ENCODE measurements around the gene CBL.

Gene CBL

GRCh38 chr11:119237515-119237914, 31.4 kb downstream of the CBL start:
- peaks cover 45% of the 10 kb centered on the region; the same call in 1 of the 2 replicates for H3K79me2 ChIP-seq (ENCODE audit: insufficient read depth, low read length)
- TF ChIP-seq CTCF (conservative IDR thresholded peaks at IDR 0.05; ENCODE audit: low read length): no peak
- TF ChIP-seq EZH2phosphoT487 (IDR thresholded peaks at IDR 0.05; ENCODE audit: borderline replicate concordance): no peak
- H3K9ac ChIP-seq (ENCODE audit: low read depth, low read length, poor library complexity, severe bottlenecking): no peak overlapping the region
- no peak overlapping the region for H2AFZ ChIP-seq (ENCODE audit: low read length)
- no peaks in the 10 kb centered on the region for H3K9me3 ChIP-seq (ENCODE audit: insufficient read depth, low read depth, low read length)
- no peaks in the 10 kb centered on the region for H3K4me1 ChIP-seq (ENCODE audit: insufficient read depth, low read length, poor library complexity, severe bottlenecking)
- H3K4me3 ChIP-seq (ENCODE audit: low read length, poor library complexity, severe bottlenecking): no peak overlapping the region
- no peaks in the 10 kb centered on the region for H3K27me3 ChIP-seq (ENCODE audit: insufficient read depth, low read length, poor library complexity, severe bottlenecking)
- no peak overlapping the region for H3K4me2 ChIP-seq (ENCODE audit: low read depth, low read length, poor library complexity, severe bottlenecking)
- H3F3A ChIP-seq (ENCODE audit: low read depth): peaks cover 6% of the 10 kb centered on the region; the same call in 1 of the 2 replicates
- no peaks in the 10 kb centered on the region for H3K9me2 ChIP-seq (replicated peaks; ENCODE audit: low read depth, low read length)
- peaks cover 55% of the 10 kb centered on the region for H3K36me3 ChIP-seq (ENCODE audit: insufficient read depth, low read length)
- H4K20me1 ChIP-seq (ENCODE audit: insufficient read depth, low read length, poor library complexity, severe bottlenecking): peaks cover 14% of the 10 kb centered on the region

- no peaks in the 10 kb centered on the region for H3K9me3 ChIP-seq (ENCODE audit: insufficient read depth, low read depth, low read length)
- H3K79me2 ChIP-seq (ENCODE audit: insufficient read depth, low read length): peaks cover 22% of the 10 kb centered on the region
- no peaks in the 10 kb centered on the region for H3F3A ChIP-seq (ENCODE audit: low read depth)
- H3K9me2 ChIP-seq (replicated peaks; ENCODE audit: low read depth, low read length): no peaks in the 10 kb centered on the region
- no peaks in the 10 kb centered on the region for H3K27me3 ChIP-seq (ENCODE audit: insufficient read depth, low read length, poor library complexity, severe bottlenecking)
- H4K20me1 ChIP-seq (ENCODE audit: insufficient read depth, low read length, poor library complexity, severe bottlenecking): peaks cover 7% of the 10 kb centered on the region
- H3K36me3 ChIP-seq (ENCODE audit: insufficient read depth, low read length): peaks cover 10% of the 10 kb centered on the region; the same call in 1 of the 2 replicates
- no peak overlapping the region for H3K4me2 ChIP-seq (ENCODE audit: low read depth, low read length, poor library complexity, severe bottlenecking)
- peaks cover 8% of the 10 kb centered on the region for H3K4me1 ChIP-seq (ENCODE audit: insufficient read depth, low read length, poor library complexity, severe bottlenecking)
- H3K9ac ChIP-seq (ENCODE audit: low read depth, low read length, poor library complexity, severe bottlenecking): no peak overlapping the region
- TF ChIP-seq CTCF (conservative IDR thresholded peaks at IDR 0.05; ENCODE audit: low read length) (no peak), EZH2phosphoT487 (IDR thresholded peaks at IDR 0.05; ENCODE audit: borderline replicate concordance) (no peak)
- no peak overlapping the region for H2AFZ ChIP-seq (ENCODE audit: low read length)
- H3K4me3 ChIP-seq (ENCODE audit: low read length, poor library complexity, severe bottlenecking): no peak overlapping the region
Measured at GRCh38 chr11:119248750-119249670, 42.9 kb downstream of the CBL start.

DNA sequence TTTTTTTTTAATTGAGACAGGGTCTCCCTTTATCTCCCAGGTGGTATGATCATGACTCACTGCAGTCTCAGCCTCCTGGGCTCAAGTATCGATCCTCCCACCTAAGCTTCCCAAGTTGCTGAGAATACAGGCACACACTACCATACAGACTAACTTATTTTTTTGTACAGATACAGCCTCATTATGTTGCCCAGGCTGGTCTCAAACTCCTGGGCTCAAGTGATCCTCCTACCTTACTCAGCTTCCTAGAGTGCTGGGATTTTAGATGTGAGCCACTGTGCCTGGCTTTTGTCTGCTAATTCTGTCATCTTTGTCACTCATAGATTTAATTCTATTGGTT, 43.5 kb downstream of the CBL start:
- Histone ChIP-seq H3K79me2 (ENCODE audit: insufficient read depth, low read length) (peaks cover 22% of the 10 kb centered on the region), H3F3A (ENCODE audit: low read depth) (no peaks in the 10 kb centered on the region), H3K4me1 (ENCODE audit: insufficient read depth, low read length, poor library complexity, severe bottlenecking) (peaks cover 8% of the 10 kb centered on the region), H3K36me3 (ENCODE audit: insufficient read depth, low read length) (peaks cover 8% of the 10 kb centered on the region; the same call in 1 of the 2 replicates), H2AFZ (ENCODE audit: low read length) (no peak overlapping the region), H3K4me2 (ENCODE audit: low read depth, low read length, poor library complexity, severe bottlenecking) (no peak overlapping the region), H3K9me3 (ENCODE audit: insufficient read depth, low read depth, low read length) (no peaks in the 10 kb centered on the region), H3K9me2 (replicated peaks; ENCODE audit: low read depth, low read length) (no peaks in the 10 kb centered on the region), H3K9ac (ENCODE audit: low read depth, low read length, poor library complexity, severe bottlenecking) (no peak overlapping the region), H3K27me3 (ENCODE audit: insufficient read depth, low read length, poor library complexity, severe bottlenecking) (no peaks in the 10 kb centered on the region), H3K4me3 (ENCODE audit: low read length, poor library complexity, severe bottlenecking) (no peak overlapping the region), H4K20me1 (ENCODE audit: insufficient read depth, low read length, poor library complexity, severe bottlenecking) (peaks cover 7% of the 10 kb centered on the region)
- no peak for TF ChIP-seq CTCF (conservative IDR thresholded peaks at IDR 0.05; ENCODE audit: low read length)
- no peak for TF ChIP-seq EZH2phosphoT487 (IDR thresholded peaks at IDR 0.05; ENCODE audit: borderline replicate concordance)
